H1 (cell line): ENCODE measurements around the gene PLB1. TPM values are rescaled to one million over a fixed set of nuclear protein-coding genes. Genes with fewer than 3 reads are reported as not detected.

Experiments
- CTCF ChIA-PET: fragments of 300-600 bp; sonication (Branson Sonifier 250); formaldehyde crosslinking; loops from one replicate; lab custom pipeline; 2021; ENCODE audit not compliant: partially characterized antibody; lab: Charles Lee
- POLR2A ChIA-PET: fragments of 300-600 bp; sonication (Branson Sonifier 250); formaldehyde crosslinking; loops from one replicate; lab custom pipeline; 2021; ENCODE audit warnings: inconsistent platforms; ENCODE audit not compliant: partially characterized antibody; lab: Charles Lee
- DNase-seq, 2 experiments: peaks; one replicate each; pipeline versions ENCODE4 v3.0.0 to v3.0.0-alpha.2; 2010 to 2022; ENCODE audit warnings: low spot score in 2 of 2, low read depth in 1 of 2, mixed read lengths in 1 of 2
- FAIRE-seq: peaks from 2 replicates; lab custom pipeline; 2011; peaks lifted over from hg19 to GRCh38; lab: Jason Lieb, UNC
- H2AFZ ChIP-seq: 2 replicates; pipeline ENCODE4 v1.8.1; 2012; ENCODE audit warnings: low read length, inconsistent platforms
- H2AK5ac ChIP-seq: 2 replicates; pipeline ENCODE4 v1.6.1; 2013; ENCODE audit warnings: low read depth, low read length
- H2BK120ac ChIP-seq: replicated peaks from 2 replicates; pipeline ENCODE3; 2013; ENCODE audit warnings: low read depth, low read length, inconsistent platforms
- H2BK12ac ChIP-seq: 2 replicates; pipeline ENCODE4 v1.6.1; 2013; ENCODE audit warnings: low read depth, low read length
- H2BK15ac ChIP-seq: 2 replicates; pipeline ENCODE4 v1.6.1; 2013; ENCODE audit warnings: low read length
- H2BK20ac ChIP-seq: 2 replicates; pipeline ENCODE4 v1.6.1; 2013; ENCODE audit warnings: low read length
- H2BK5ac ChIP-seq: 2 replicates; pipeline ENCODE4 v1.6.1; 2013; ENCODE audit warnings: low read depth, low read length
- H3K14ac ChIP-seq: 2 replicates; pipeline ENCODE4 v1.6.1; 2013; ENCODE audit warnings: inconsistent platforms; ENCODE audit not compliant: insufficient read length
- H3K18ac ChIP-seq: 2 replicates; pipeline ENCODE4 v1.6.1; 2013; ENCODE audit warnings: low read length; ENCODE audit errors: extremely low read depth
- H3K23ac ChIP-seq: 2 replicates; pipeline ENCODE4 v1.6.1; 2013; ENCODE audit warnings: inconsistent platforms; ENCODE audit not compliant: insufficient read length
- H3K23me2 ChIP-seq: 2 replicates; pipeline ENCODE4 v1.6.1; 2013; ENCODE audit warnings: low read depth, low read length
- H3K27ac ChIP-seq: 2 replicates; pipeline ENCODE4 v1.6.1; 2011; ENCODE audit warnings: low read depth, low read length, inconsistent platforms
- H3K27me3 ChIP-seq, 4 experiments: replicated peaks in 1 of 4; 1 replicate in 1 of 4; 2 replicates in 3 of 4; pipeline versions ENCODE4 v1.6.1 to v1.8.1; 2011 to 2013; ENCODE audit warnings: low read length in 3 of 4, mild to moderate bottlenecking in 3 of 4, inconsistent platforms in 2 of 4, mixed read lengths in 2 of 4, moderate library complexity in 1 of 4; ENCODE audit not compliant: control insufficient read depth in 3 of 4, insufficient read depth in 3 of 4; ENCODE audit errors: extremely low read depth in 1 of 4
- H3K36me3 ChIP-seq, 4 experiments: 2 replicates each; pipeline versions ENCODE4 v1.6.1 to v1.8.1; 2011 to 2013; ENCODE audit warnings: mild to moderate bottlenecking in 4 of 4, low read length in 3 of 4, moderate library complexity in 2 of 4, control low read depth in 1 of 4, inconsistent platforms in 1 of 4; ENCODE audit not compliant: insufficient read depth in 4 of 4, control insufficient read depth in 2 of 4
- H3K4ac ChIP-seq: replicated peaks from 2 replicates; pipeline ENCODE3; 2013; ENCODE audit warnings: low read length, low read depth, mixed read lengths, inconsistent platforms; ENCODE audit not compliant: insufficient read length
- H3K4me1 ChIP-seq, 4 experiments: replicated peaks in 1 of 4; 1 replicate in 1 of 4; 2 replicates in 3 of 4; pipeline versions ENCODE4 v1.6.1 to v1.8.1; 2011 to 2013; ENCODE audit warnings: low read length in 3 of 4, inconsistent platforms in 2 of 4, mixed read lengths in 1 of 4; ENCODE audit not compliant: insufficient read depth in 4 of 4, control insufficient read depth in 3 of 4
- H3K4me2 ChIP-seq, 2 experiments: 2 replicates each; pipeline versions ENCODE4 v1.6.1 to v1.8.1; 2011 to 2013; ENCODE audit warnings: low read depth in 2 of 2, low read length in 2 of 2, control low read depth in 1 of 2, inconsistent platforms in 1 of 2, mild to moderate bottlenecking in 1 of 2; ENCODE audit not compliant: insufficient read depth in 1 of 2
- H3K4me3 ChIP-seq, 4 experiments: fragments of 200-600, 300-600 bp in 1 of 4; sonication (generic), shearing (Covaris generic), sonication (Bioruptor Twin) in 1 of 4; 2 replicates each; pipeline versions ENCODE4 v1.5.1 to v1.8.1; 2011 to 2016; ENCODE audit warnings: low read length in 4 of 4, low read depth in 3 of 4, control low read depth in 2 of 4, inconsistent platforms in 2 of 4, mild to moderate bottlenecking in 2 of 4, mixed read lengths in 1 of 4, moderate library complexity in 1 of 4; ENCODE audit not compliant: insufficient read depth in 2 of 4; ENCODE audit errors: extremely low read depth in 1 of 4
- H3K56ac ChIP-seq: replicated peaks from 2 replicates; pipeline ENCODE3; 2013; ENCODE audit warnings: low read depth, mild to moderate bottlenecking, mixed read lengths, low read length, inconsistent platforms; ENCODE audit not compliant: insufficient read length
- H3K79me1 ChIP-seq: 2 replicates; pipeline ENCODE4 v1.6.1; 2013; ENCODE audit warnings: low read depth, low read length, control low read depth
- H3K79me2 ChIP-seq, 2 experiments: 2 replicates each; pipeline versions ENCODE4 v1.6.1 to v1.8.1; 2012 to 2013; ENCODE audit warnings: low read length in 2 of 2, mild to moderate bottlenecking in 2 of 2, inconsistent platforms in 1 of 2; ENCODE audit not compliant: insufficient read depth in 2 of 2, control insufficient read depth in 1 of 2
- H3K9ac ChIP-seq, 4 experiments: replicated peaks in 1 of 4; 1 replicate in 1 of 4; 2 replicates in 3 of 4; pipeline versions ENCODE4 v1.6.1 to v1.8.1; 2011 to 2013; ENCODE audit warnings: low read depth in 3 of 4, low read length in 3 of 4, control low read depth in 2 of 4, mild to moderate bottlenecking in 2 of 4, moderate library complexity in 2 of 4, inconsistent platforms in 1 of 4; ENCODE audit errors: extremely low read depth in 1 of 4
- H3K9me3 ChIP-seq, 2 experiments: 2 replicates each; pipeline versions ENCODE4 v1.6.1 to v1.8.1; 2012 to 2013; ENCODE audit warnings: mild to moderate bottlenecking in 2 of 2, moderate library complexity in 2 of 2, control low read depth in 1 of 2, inconsistent platforms in 1 of 2, low read depth in 1 of 2, low read length in 1 of 2, mixed read lengths in 1 of 2; ENCODE audit not compliant: insufficient read depth in 2 of 2
- H4K20me1 ChIP-seq, 2 experiments: replicated peaks in 1 of 2; 2 replicates each; pipeline versions ENCODE3 to v1.8.1; 2011 to 2013; ENCODE audit warnings: inconsistent platforms in 2 of 2, low read length in 2 of 2, mild to moderate bottlenecking in 1 of 2; ENCODE audit not compliant: insufficient read depth in 2 of 2, control insufficient read depth in 1 of 2
- H4K5ac ChIP-seq: 2 replicates; pipeline ENCODE4 v1.6.1; 2013; ENCODE audit warnings: low read length, low read depth, mixed read lengths, inconsistent platforms; ENCODE audit not compliant: insufficient read length
- H4K8ac ChIP-seq: 2 replicates; pipeline ENCODE4 v1.8.0; 2013; ENCODE audit warnings: mild to moderate bottlenecking, moderate library complexity, low read length, inconsistent platforms; ENCODE audit not compliant: insufficient read depth; ENCODE audit errors: extremely low read depth
- H4K91ac ChIP-seq: replicated peaks from 2 replicates; pipeline ENCODE3; 2013; ENCODE audit warnings: low read length, mixed read lengths, inconsistent platforms; ENCODE audit not compliant: insufficient read length
- BRCA1 ChIP-seq: IDR thresholded peaks from 2 replicates; pipeline ENCODE4 v1.6.1; 2012; ENCODE audit warnings: low read depth, low read length, improper control_type of control experiment
- GABPA ChIP-seq: IDR thresholded peaks from 2 replicates; pipeline ENCODE4 v1.6.1; 2011; ENCODE audit warnings: mild to moderate bottlenecking, low read length, moderate library complexity, borderline replicate concordance; ENCODE audit not compliant: insufficient read depth
- HDAC2 ChIP-seq, 2 experiments: fragments of 300-600 bp in 1 of 2; sonication (generic) in 1 of 2; IDR thresholded peaks; 2 replicates each; pipeline ENCODE4 v1.6.1; 2011 to 2012; ENCODE audit warnings: low read depth in 2 of 2, low read length in 2 of 2, mild to moderate bottlenecking in 2 of 2, moderate library complexity in 2 of 2, borderline replicate concordance in 1 of 2, inconsistent platforms in 1 of 2
- NANOG ChIP-seq: IDR thresholded peaks from 2 replicates; pipeline ENCODE4 v1.6.1; 2011; ENCODE audit warnings: low read length, low read depth, mild to moderate bottlenecking, inconsistent platforms; ENCODE audit not compliant: insufficient read depth, poor library complexity, severe bottlenecking
- RFX5 ChIP-seq: IDR thresholded peaks from 2 replicates; pipeline ENCODE4 v1.6.1; 2011; ENCODE audit warnings: low read depth, low read length, improper control_type of control experiment, borderline replicate concordance
- SP2 ChIP-seq: IDR thresholded peaks from 2 replicates; pipeline ENCODE4 v1.6.1; 2012; ENCODE audit warnings: mild to moderate bottlenecking, low read length, inconsistent platforms
- WGBS, 2 experiments: shearing (Covaris generic) in 1 of 2; methylation state at CpG; one replicate each; pipeline versions ENCODE4 v1.1.6 to v1.1.7; 2013 to 2015; ENCODE audit warnings: low lambda C conversion rate in 2 of 2, mixed read lengths in 2 of 2, inconsistent platforms in 1 of 2, low coverage in 1 of 2, missing lambda C conversion rate in 1 of 2; ENCODE audit not compliant: insufficient replicate concordance in 2 of 2, insufficient coverage in 1 of 2, insufficient read length in 1 of 2; ENCODE audit errors: extremely low coverage in 1 of 2, missing lambda C conversion rate in 1 of 2; 5-methylcytosine and 5-hydroxymethylcytosine counted together
- polyA plus RNA-seq, 7 experiments: library from polyadenylated mRNA; depleted of rRNA in 3 of 7; stranded (reverse) in 5 of 7; unstranded in 2 of 7; fragments of >200 nt in 5 of 7; fragments of 200-250 nt in 2 of 7; gene quantifications; 1 replicate in 5 of 7; 2 replicates in 1 of 7; 4 replicates in 1 of 7; pipeline versions ENCODE4 v1.2.1 to v1.2.3, GENCODE V29; 2011 to 2013; ENCODE audit warnings: missing spikeins in 2 of 7, mixed read lengths in 2 of 7
- total RNA-seq: library from RNA; stranded (reverse); fragmentation: NEBNext Ultra II Directional; extraction: Animal tissue kit (Norgen Biotek cat#: 25700); gene quantifications from 2 replicates; pipeline ENCODE4 v1.2.1, GENCODE V29; 2021

PLB1 gene
- total and polyA plus RNA-seq, 2 of the 8 experiments (the other 6 are each of a cell fraction or from before 2014, with no cell fraction given): 0.20 to 0.36 TPM

DNA sequence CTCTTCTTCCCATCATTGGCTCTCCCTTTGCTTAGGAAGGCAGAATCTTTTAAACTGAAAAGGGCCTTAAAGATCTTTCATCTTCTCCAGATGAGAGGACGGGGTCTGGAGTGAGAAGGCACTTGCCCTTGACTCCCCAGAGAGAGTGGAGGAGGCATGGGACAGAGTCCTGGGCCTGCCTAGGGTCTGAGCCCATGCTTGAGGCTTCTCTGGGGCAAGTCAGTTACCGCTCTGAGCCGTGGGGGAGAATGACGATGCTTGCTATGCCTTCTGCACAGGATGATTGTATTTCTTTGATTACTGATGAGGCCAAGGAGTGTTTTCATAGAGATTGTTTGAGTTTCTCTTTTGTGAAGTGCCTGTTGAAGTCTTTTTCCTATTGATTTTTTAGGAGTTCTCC, 921 bp downstream of the PLB1 start:
- DNase-seq: no peak
- Histone ChIP-seq H4K20me1 (no peaks in the 10 kb centered on the region), H3K4me3 (no peak overlapping the region), H3K23me2 (no peaks in the 10 kb centered on the region), H4K5ac (no peak overlapping the region), H2AFZ (no peak overlapping the region), H3K27ac (no peak overlapping the region), H3K4me1 (no peaks in the 10 kb centered on the region), H4K8ac (no peak overlapping the region), H3K18ac (no peak overlapping the region), H3K4me2 (no peak overlapping the region), H3K9ac (no peak overlapping the region), H3K23ac (no peak overlapping the region), H2BK120ac (no peak overlapping the region), H3K14ac (no peak overlapping the region), H3K36me3 (no peaks in the 10 kb centered on the region), H3K4ac (no peak overlapping the region), H2BK15ac (no peak overlapping the region), H2BK5ac (no peak overlapping the region), H2AK5ac (no peak overlapping the region), H3K27me3 (no peaks in the 10 kb centered on the region), H3K56ac (no peak overlapping the region), H3K79me2 (no peaks in the 10 kb centered on the region), H3K9me3 (no peaks in the 10 kb centered on the region), H4K91ac (no peak overlapping the region), H2BK20ac (no peak overlapping the region), H3K79me1 (no peaks in the 10 kb centered on the region), H2BK12ac (no peak overlapping the region)
- TF ChIP-seq HDAC2 (IDR thresholded peaks at IDR 0.05; ENCODE audit: borderline replicate concordance in 1 of 2, low read depth in 2 of 2, low read length in 2 of 2): no peak
- no peak for TF ChIP-seq NANOG
- TF ChIP-seq RFX5: no peak
- TF ChIP-seq BRCA1: no peak
- no peak for TF ChIP-seq SP2
- TF ChIP-seq GABPA: no peak
- no peak for FAIRE-seq
- CTCF ChIA-PET: no interaction called here
- POLR2A ChIA-PET: no interaction called here
- 70% methylated on average over 4 of the region's 4 CpGs; no CpG with 5 or more reads in 1 of the 2 experiments for WGBS, 2 experiments
